Measurements from ENCODE around the gene RANBP10. TPM values are rescaled to one million over a fixed set of nuclear protein-coding genes. Genes with fewer than 3 reads are reported as not detected.

Gene RANBP10
- total RNA-seq, 6 donors from 2014 or later = 6.5 to 50.3 (median 17.0) TPM

DNA sequence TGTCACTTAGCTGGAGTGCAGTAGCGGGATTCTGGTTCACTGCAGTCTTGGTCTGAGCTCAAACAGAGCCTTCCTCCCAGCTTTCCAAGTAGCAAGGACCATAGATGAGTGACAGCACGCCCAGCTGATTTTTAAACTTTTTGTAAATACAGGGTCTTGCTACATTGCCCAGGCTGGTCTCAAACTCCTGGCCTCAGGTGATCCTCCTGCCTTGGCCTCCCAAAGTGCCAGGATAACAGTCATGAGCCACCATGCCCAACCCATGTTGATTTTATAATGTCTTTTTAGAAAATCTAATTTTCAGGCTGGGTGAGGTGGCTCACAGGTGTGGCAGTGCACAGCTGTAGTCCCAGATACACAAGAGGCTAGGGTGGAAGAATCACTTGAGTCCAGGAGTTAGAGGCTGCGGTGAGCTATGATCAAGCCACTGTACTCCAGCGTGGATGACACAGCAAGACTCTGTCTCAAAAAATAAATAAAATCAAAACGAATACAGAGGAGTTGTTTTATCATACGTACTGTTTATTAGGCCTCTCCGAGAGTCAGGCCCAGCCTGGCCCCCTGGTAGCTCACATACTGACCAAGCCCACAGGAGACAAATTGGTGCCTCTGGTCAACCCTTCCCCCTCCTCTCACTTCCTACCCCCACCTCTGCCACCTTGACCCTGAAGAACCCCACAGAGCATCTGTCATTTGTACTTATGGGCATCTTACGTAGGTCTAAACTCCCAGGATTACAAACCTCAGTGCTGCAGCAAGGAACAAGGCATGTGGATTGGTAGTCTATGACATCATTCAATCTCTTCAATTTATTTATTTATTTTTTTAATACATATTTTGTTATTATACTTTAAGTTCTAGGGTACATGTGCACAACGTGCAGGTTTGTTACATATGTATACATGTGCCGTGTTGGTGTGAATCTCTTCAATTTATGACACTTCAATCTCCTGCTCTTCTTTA, 126.1 kb downstream of the RANBP10 start:
- H3K36me3 ChIP-seq = peaks cover 2 to 26% (median 5%) of the 10 kb centered on the region in 4 donors
- DNase-seq = no peak
- H3K4me1 ChIP-seq = peaks cover 19 to 27% (median 24%) of the 10 kb centered on the region in 4 donors
- H3K27me3 ChIP-seq = no peaks in the 10 kb centered on the region
- no peak overlapping the region for H3K27ac ChIP-seq
- H3K4me3 ChIP-seq = no peak overlapping the region
- ATAC-seq (ENCODE audit: low FRiP score in 2 of 2) = no peak
- TF ChIP-seq POLR2AphosphoS5 (IDR thresholded peaks at IDR 0.05) (no peak), POLR2A (IDR thresholded peaks at IDR 0.05) (no peak), EP300 (IDR thresholded peaks at IDR 0.05) (no peak)
- TF ChIP-seq, protein P1, sequence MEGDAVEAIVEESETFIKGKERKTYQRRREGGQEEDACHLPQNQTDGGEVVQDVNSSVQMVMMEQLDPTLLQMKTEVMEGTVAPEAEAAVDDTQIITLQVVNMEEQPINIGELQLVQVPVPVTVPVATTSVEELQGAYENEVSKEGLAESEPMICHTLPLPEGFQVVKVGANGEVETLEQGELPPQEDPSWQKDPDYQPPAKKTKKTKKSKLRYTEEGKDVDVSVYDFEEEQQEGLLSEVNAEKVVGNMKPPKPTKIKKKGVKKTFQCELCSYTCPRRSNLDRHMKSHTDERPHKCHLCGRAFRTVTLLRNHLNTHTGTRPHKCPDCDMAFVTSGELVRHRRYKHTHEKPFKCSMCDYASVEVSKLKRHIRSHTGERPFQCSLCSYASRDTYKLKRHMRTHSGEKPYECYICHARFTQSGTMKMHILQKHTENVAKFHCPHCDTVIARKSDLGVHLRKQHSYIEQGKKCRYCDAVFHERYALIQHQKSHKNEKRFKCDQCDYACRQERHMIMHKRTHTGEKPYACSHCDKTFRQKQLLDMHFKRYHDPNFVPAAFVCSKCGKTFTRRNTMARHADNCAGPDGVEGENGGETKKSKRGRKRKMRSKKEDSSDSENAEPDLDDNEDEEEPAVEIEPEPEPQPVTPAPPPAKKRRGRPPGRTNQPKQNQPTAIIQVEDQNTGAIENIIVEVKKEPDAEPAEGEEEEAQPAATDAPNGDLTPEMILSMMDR (IDR thresholded peaks at IDR 0.05) = no peak
- H3K9me3 ChIP-seq = no peaks in the 10 kb centered on the region
- 95% methylated on average over 10 of the region's 10 CpGs for WGBS, 2 donors

DNA sequence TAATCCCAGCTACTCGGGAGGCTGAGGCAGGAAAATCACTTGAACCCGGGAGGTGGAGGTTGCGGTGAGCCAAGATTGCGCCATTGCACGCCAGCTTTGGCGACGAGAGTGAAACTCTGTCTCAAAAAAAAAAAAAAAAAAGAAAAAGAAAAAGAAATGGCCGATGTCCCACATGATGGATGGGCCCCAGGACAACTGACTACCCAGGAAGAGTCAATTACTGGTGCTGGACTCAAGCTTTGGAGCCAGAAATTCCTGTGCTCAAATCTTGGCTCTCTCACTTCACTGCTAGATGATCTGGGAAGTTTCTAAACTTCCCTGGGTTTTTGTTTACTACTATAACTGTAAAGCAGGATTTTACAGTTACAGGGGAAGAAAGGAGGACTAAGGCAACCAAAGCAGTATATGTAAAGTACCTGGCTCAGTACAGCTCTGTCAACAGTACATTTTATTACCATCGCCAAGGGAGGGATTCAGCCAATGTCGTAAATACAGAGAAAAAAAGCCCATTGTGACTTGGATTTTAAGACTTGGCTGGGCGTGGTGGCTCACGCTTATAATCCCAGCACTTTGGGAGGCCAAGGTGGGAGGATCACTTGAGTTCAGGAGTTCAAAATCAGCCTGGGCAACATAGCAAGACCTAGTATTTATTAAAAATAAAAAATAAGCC, 127.9 kb downstream of the RANBP10 start:
- ATAC-seq (ENCODE audit: low FRiP score in 2 of 2) (no peak), DNase-seq (no peak)
- TF ChIP-seq EP300 (IDR thresholded peaks at IDR 0.05) (no peak), POLR2AphosphoS5 (IDR thresholded peaks at IDR 0.05) (no peak), POLR2A (IDR thresholded peaks at IDR 0.05) (no peak)
- TF ChIP-seq, protein P1 (IDR thresholded peaks at IDR 0.05) = no peak
- Histone ChIP-seq H3K27me3 (no peaks in the 10 kb centered on the region), H3K36me3 (peaks cover 1 to 18% (median 5%) of the 10 kb centered on the region in 4 donors), H3K27ac (peak overlapping the region in 1 of 4 donors; percentile 51), H3K4me3 (no peak overlapping the region), H3K4me1 (peaks cover 21 to 40% (median 30%) of the 10 kb centered on the region in 4 donors), H3K9me3 (no peaks in the 10 kb centered on the region)
- 85 to 88% methylated on average over 12 of the region's 12 CpGs for WGBS, 2 donors

DNA sequence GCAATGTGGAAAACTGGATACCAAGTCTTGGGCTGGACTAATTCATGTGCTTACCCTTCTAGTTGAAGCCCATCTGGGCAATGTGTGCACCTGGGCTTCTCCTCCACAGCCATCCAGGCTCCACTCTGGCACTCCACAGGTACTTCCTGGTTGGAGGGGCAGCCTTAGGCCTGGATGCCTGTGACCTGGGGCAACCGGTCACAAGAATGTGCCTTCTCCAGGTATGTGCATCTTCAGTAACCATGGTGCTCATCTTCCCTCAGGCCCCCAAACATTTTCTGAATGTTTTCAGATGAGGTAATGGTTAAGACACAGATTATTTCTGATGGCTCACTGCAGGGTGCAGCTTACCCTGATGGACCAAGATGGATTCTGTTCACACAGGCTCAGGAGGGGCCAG, 128.6 kb downstream of the RANBP10 start:
- TF ChIP-seq, protein P1 (IDR thresholded peaks at IDR 0.05) = no peak
- TF ChIP-seq POLR2A (IDR thresholded peaks at IDR 0.05) = no peak
- TF ChIP-seq POLR2AphosphoS5 (IDR thresholded peaks at IDR 0.05) = no peak
- no peak for TF ChIP-seq EP300 (IDR thresholded peaks at IDR 0.05)
- H3K27ac ChIP-seq = peak overlapping the region in 2 of 4 donors; percentile 48 to 90
- H3K4me1 ChIP-seq = peaks cover 27 to 47% (median 37%) of the 10 kb centered on the region in 4 donors
- H3K4me3 ChIP-seq = no peak overlapping the region
- peaks cover 0 to 12% (median 2%) of the 10 kb centered on the region in 4 donors for H3K36me3 ChIP-seq
- no peak for DNase-seq
- no peaks in the 10 kb centered on the region for H3K9me3 ChIP-seq
- ATAC-seq (ENCODE audit: low FRiP score in 2 of 2) = no peak
- 80 to 88% methylated on average over 1 of the region's 1 CpG for WGBS, 2 donors
- no peaks in the 10 kb centered on the region for H3K27me3 ChIP-seq

DNA sequence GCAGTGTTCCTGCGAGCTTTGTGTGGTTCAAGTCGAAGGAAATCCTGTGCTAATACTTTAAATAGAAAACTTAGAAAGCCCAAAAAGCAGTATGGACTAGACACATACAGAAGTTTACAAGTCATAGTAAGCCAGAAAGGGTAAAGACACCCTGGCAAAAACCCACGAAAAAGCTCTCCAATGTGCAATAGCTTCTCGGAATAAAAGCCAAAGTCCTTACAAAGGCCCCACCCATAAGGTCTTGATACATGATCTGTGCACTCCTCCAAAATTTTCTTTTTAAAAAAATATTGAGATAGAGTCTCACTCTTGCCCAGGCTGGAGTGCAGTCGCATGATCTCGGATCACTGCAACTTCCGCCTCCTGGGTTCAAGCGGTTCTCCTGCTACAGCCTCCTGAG, 129.4 kb downstream of the RANBP10 start:
- Histone ChIP-seq H3K36me3 (peaks cover 0 to 9% (median 2%) of the 10 kb centered on the region in 4 donors), H3K27ac (peak overlapping the region in 2 of 4 donors; percentile 48 to 90), H3K9me3 (no peaks in the 10 kb centered on the region), H3K27me3 (no peaks in the 10 kb centered on the region), H3K4me3 (no peak overlapping the region), H3K4me1 (peaks cover 33 to 55% (median 43%) of the 10 kb centered on the region in 4 donors)
- TF ChIP-seq POLR2A (IDR thresholded peaks at IDR 0.05) (no peak), POLR2AphosphoS5 (IDR thresholded peaks at IDR 0.05) (no peak), EP300 (IDR thresholded peaks at IDR 0.05) (no peak)
- TF ChIP-seq, protein P1 (IDR thresholded peaks at IDR 0.05) = no peak
- 61 to 62% methylated on average over 8 of the region's 8 CpGs for WGBS, 2 donors
- DNase-seq (no peak), ATAC-seq (ENCODE audit: low FRiP score in 2 of 2) (no peak)
